Endothelial cell of umbilical vein (primary cell): ENCODE data around the gene FHIT. TPM values are rescaled to one million over a fixed set of nuclear protein-coding genes. Genes with fewer than 3 reads are reported as not detected.

Source experiments
- BruUV-seq: library from RNA; stranded (reverse); fragments of 400-500 nt; replicated peaks from 2 replicates; lab custom pipeline; 2021; lab: Mats Ljungman, UMichigan
- CTCF ChIA-PET: fragments of 300-600, 350-600 bp; sonication (Branson Sonifier 250); formaldehyde crosslinking; loops from one replicate; lab custom pipeline; 2021; ENCODE audit warnings: antibody characterized with exemption, inconsistent platforms; lab: Charles Lee
- POLR2A ChIA-PET: fragments of 300-600, 350-600 bp; sonication (Branson Sonifier 250); formaldehyde crosslinking; loops from one replicate; lab custom pipeline; 2021; ENCODE audit warnings: antibody characterized with exemption, inconsistent platforms; lab: Charles Lee
- DNase-seq: peaks from one replicate; pipeline ENCODE4 v3.0.0-alpha.2; 2011; ENCODE audit warnings: low read depth, low spot score
- FAIRE-seq: peaks from 2 replicates; lab custom pipeline; 2011; peaks lifted over from hg19 to GRCh38; lab: Jason Lieb, UNC
- H2AFZ ChIP-seq: 2 replicates; pipeline ENCODE4 v1.6.0; 2012; ENCODE audit warnings: low read depth, low read length, control low read depth, inconsistent platforms
- H3K27ac ChIP-seq: 2 replicates; pipeline ENCODE4 v1.5.1; 2011; ENCODE audit warnings: low read depth, mild to moderate bottlenecking, control low read depth, low read length, moderate library complexity; ENCODE audit not compliant: insufficient read depth
- H3K27me3 ChIP-seq, 2 experiments: 2 replicates each; pipeline versions ENCODE4 v1.6.0 to v1.6.1; 2011; ENCODE audit warnings: low read length in 2 of 2, mixed read lengths in 1 of 2; ENCODE audit not compliant: control insufficient read depth in 2 of 2, insufficient read depth in 2 of 2
- H3K36me3 ChIP-seq, 2 experiments: 2 replicates in 1 of 2; 3 replicates in 1 of 2; pipeline ENCODE4 v1.5.1; 2011; ENCODE audit warnings: low read length in 2 of 2, mild to moderate bottlenecking in 1 of 2, moderate library complexity in 1 of 2; ENCODE audit not compliant: control insufficient read depth in 2 of 2, insufficient read depth in 2 of 2; ENCODE audit errors: extremely low read depth in 1 of 2
- H3K4me1 ChIP-seq: 3 replicates; pipeline ENCODE4 v1.5.1; 2011; ENCODE audit warnings: mild to moderate bottlenecking, low read length; ENCODE audit not compliant: control insufficient read depth, insufficient read depth; ENCODE audit errors: extremely low read depth
- H3K4me2 ChIP-seq: 2 replicates; pipeline ENCODE4 v1.6.1; 2011; ENCODE audit warnings: low read length, control low read depth, mixed read lengths; ENCODE audit not compliant: insufficient read depth
- H3K4me3 ChIP-seq, 3 experiments: fragments of 200-600 bp in 1 of 3; sonication (generic), shearing (Covaris generic) in 1 of 3; replicated peaks in 1 of 3; 2 replicates each; pipeline ENCODE4 v1.5.1; 2011 to 2016; ENCODE audit warnings: control low read depth in 3 of 3, low read length in 3 of 3, mild to moderate bottlenecking in 2 of 3, inconsistent platforms in 1 of 3, low read depth in 1 of 3, moderate library complexity in 1 of 3; ENCODE audit not compliant: insufficient read depth in 1 of 3
- H3K79me2 ChIP-seq: 2 replicates; pipeline ENCODE4 v1.6.0; 2012; ENCODE audit warnings: low read length, inconsistent platforms; ENCODE audit not compliant: control insufficient read depth, insufficient read depth
- H3K9ac ChIP-seq: replicated peaks from 2 replicates; pipeline ENCODE3; 2011; ENCODE audit warnings: low read length, control low read depth; ENCODE audit not compliant: insufficient read depth; ENCODE audit errors: extremely low read depth
- H3K9me1 ChIP-seq: replicated peaks from 3 replicates; pipeline ENCODE4 v1.6.0; 2011; ENCODE audit warnings: mild to moderate bottlenecking, low read length; ENCODE audit not compliant: control insufficient read depth, insufficient read depth; ENCODE audit errors: extremely low read depth
- H3K9me3 ChIP-seq: replicated peaks from 2 replicates; pipeline ENCODE4 v1.5.1; 2012; ENCODE audit warnings: low read length, inconsistent platforms; ENCODE audit not compliant: control insufficient read depth, insufficient read depth
- H4K20me1 ChIP-seq: replicated peaks from 2 replicates; pipeline ENCODE3; 2011; ENCODE audit warnings: mild to moderate bottlenecking, low read length; ENCODE audit not compliant: control insufficient read depth, insufficient read depth; ENCODE audit errors: extremely low read depth
- EZH2 ChIP-seq: IDR thresholded peaks from 2 replicates; pipeline ENCODE4 v1.6.1; 2012; ENCODE audit warnings: borderline replicate concordance, low read depth, mild to moderate bottlenecking, moderate library complexity, low read length, inconsistent platforms; ENCODE audit not compliant: severe bottlenecking
- FOS ChIP-seq: IDR thresholded peaks from 2 replicates; pipeline ENCODE4 v1.6.1; 2011; ENCODE audit warnings: mild to moderate bottlenecking, low read length, moderate library complexity, borderline replicate concordance; ENCODE audit not compliant: insufficient read depth
- GATA2 ChIP-seq: IDR thresholded peaks from 2 replicates; pipeline ENCODE4 v1.7.0; 2011; ENCODE audit warnings: low read depth, mild to moderate bottlenecking, moderate library complexity, mixed read lengths, low read length; ENCODE audit not compliant: insufficient read length, insufficient read depth
- JUN ChIP-seq: IDR thresholded peaks from 2 replicates; pipeline ENCODE4 v1.6.1; 2011; ENCODE audit warnings: borderline replicate concordance, low read depth; ENCODE audit not compliant: insufficient read length, insufficient read depth
- MYC ChIP-seq: IDR thresholded peaks from one replicate; pipeline ENCODE4 v1.6.1; 2011; ENCODE audit warnings: mild to moderate bottlenecking, low read depth, low read length
- POLR2A ChIP-seq: IDR thresholded peaks from 2 replicates; pipeline ENCODE4 v1.6.1; 2012; ENCODE audit warnings: low read depth, mild to moderate bottlenecking, control low read depth, low read length
- POLR2AphosphoS5 ChIP-seq: IDR thresholded peaks from 2 replicates; pipeline ENCODE4 v1.6.1; 2012; ENCODE audit warnings: low read depth, mild to moderate bottlenecking, control low read depth, low read length, moderate library complexity; ENCODE audit not compliant: insufficient read depth
- dilution Hi-C: fragments of 300-500 bp; cut with MboI; formaldehyde crosslinking; loops from one replicate; pipeline ENCODE4 v1.15.0; 2019; ENCODE audit warnings: low sequenced_read_pairs; ENCODE audit not compliant: extremely low pct_ligation_motif_present
- intact Hi-C: fragments of 100-400 bp; cut with micrococcal nuclease; formaldehyde crosslinking; loops from one replicate; pipeline ENCODE4 v1.10.0; 2022
- polyA plus RNA-seq, 4 experiments: library from polyadenylated mRNA; depleted of rRNA in 3 of 4; stranded (reverse) in 3 of 4; unstranded in 1 of 4; fragments of >200 nt; gene quantifications; 2 replicates each; pipeline versions ENCODE4 v1.2.1 to v1.2.3, GENCODE V29; 2011 to 2012; ENCODE audit warnings: missing spikeins in 1 of 4
- total RNA-seq: library from RNA; stranded (reverse); gene quantifications from 2 replicates; pipeline ENCODE4 v1.2.3, GENCODE V29; 2021
- TF ChIP-seq, protein P1 (sequence below), 2 donors: IDR thresholded peaks; 1 replicate in 1 of 2; 2 replicates in 1 of 2; pipeline ENCODE4 v1.5.1; 2011; ENCODE audit warnings: low read length in 2 of 2, mild to moderate bottlenecking in 2 of 2, moderate library complexity in 2 of 2, control low read depth in 1 of 2, inconsistent platforms in 1 of 2, low read depth in 1 of 2; ENCODE audit not compliant: insufficient read depth in 1 of 2; ENCODE audit errors: extremely low read depth in 1 of 2
- TF ChIP-seq, protein P2 (sequence below): IDR thresholded peaks from 2 replicates; pipeline ENCODE4 v1.6.1; 2011; ENCODE audit not compliant: insufficient read depth, insufficient read length

FHIT gene
- total and polyA plus RNA-seq, 2 donors (not counting 3 experiments of a cell fraction or from before 2014, with no cell fraction given) = 0.47 to 2.2 TPM

DNA sequence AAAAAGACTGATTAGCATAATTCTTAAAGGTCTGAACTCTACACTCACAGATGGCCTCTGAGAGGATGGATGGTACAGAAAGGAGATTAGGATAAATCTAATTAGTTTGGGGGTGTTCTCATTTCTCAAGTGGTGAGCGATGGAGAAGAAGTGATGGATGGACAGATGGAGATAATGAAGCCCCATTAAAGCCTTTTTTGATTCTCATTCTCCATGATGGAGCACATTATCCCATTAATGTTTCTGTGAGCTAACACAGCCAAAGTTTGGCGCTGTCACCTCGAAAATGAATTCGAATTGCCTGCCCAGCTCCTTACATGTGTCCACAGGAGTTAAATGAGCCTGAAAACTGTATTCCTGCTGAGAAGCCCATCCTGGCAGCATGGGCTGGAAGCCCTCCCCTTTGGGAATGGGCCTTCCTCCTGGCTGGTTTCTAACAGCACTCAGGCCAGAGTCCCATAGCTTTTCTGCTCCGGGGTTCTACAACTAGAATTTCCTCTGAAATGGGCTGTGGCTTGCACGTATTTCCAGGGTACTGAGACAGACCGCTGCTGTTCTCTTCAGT, 1475.4 kb downstream of the FHIT start:
- no peak overlapping the region for H3K4me2 ChIP-seq
- no peaks in the 10 kb centered on the region for H3K27me3 ChIP-seq
- no peak overlapping the region for H3K9ac ChIP-seq
- TF ChIP-seq POLR2AphosphoS5 (no peak), FOS (no peak), POLR2A (no peak), EZH2 (no peak), JUN (no peak), MYC (no peak), GATA2 (no peak)
- TF ChIP-seq, protein P1, sequence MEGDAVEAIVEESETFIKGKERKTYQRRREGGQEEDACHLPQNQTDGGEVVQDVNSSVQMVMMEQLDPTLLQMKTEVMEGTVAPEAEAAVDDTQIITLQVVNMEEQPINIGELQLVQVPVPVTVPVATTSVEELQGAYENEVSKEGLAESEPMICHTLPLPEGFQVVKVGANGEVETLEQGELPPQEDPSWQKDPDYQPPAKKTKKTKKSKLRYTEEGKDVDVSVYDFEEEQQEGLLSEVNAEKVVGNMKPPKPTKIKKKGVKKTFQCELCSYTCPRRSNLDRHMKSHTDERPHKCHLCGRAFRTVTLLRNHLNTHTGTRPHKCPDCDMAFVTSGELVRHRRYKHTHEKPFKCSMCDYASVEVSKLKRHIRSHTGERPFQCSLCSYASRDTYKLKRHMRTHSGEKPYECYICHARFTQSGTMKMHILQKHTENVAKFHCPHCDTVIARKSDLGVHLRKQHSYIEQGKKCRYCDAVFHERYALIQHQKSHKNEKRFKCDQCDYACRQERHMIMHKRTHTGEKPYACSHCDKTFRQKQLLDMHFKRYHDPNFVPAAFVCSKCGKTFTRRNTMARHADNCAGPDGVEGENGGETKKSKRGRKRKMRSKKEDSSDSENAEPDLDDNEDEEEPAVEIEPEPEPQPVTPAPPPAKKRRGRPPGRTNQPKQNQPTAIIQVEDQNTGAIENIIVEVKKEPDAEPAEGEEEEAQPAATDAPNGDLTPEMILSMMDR (IDR thresholded peaks at IDR 0.05; ENCODE audit: extremely low read depth in 1 of 2, insufficient read depth in 1 of 2, low read depth in 1 of 2, low read length in 2 of 2) = no peak
- TF ChIP-seq, protein P2, sequence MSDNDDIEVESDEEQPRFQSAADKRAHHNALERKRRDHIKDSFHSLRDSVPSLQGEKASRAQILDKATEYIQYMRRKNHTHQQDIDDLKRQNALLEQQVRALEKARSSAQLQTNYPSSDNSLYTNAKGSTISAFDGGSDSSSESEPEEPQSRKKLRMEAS = no peak
- H2AFZ ChIP-seq = no peak overlapping the region
- no peak overlapping the region for H3K4me3 ChIP-seq
- ChIA-PET CTCF (no interaction called here), POLR2A (no interaction called here)
- no peak overlapping the region for H3K27ac ChIP-seq
- no peaks in the 10 kb centered on the region for H3K9me3 ChIP-seq
- H3K36me3 ChIP-seq = no peaks in the 10 kb centered on the region
- H4K20me1 ChIP-seq = no peaks in the 10 kb centered on the region
- FAIRE-seq (no peak), DNase-seq (no peak)
- BruUV-seq = no TSS peak
- intact Hi-C loops = no loop called here
- H3K9me1 ChIP-seq = no peaks in the 10 kb centered on the region
- H3K79me2 ChIP-seq = no peaks in the 10 kb centered on the region
- no peaks in the 10 kb centered on the region for H3K4me1 ChIP-seq
- dilution Hi-C loops = no loop called here
